ENCODE results near the gene MDFIC2. TPM values are rescaled to one million over a fixed set of nuclear protein-coding genes. Genes with fewer than 3 reads are reported as not detected.
"Not testable (repeated sequence)": the region's sequence is repeated elsewhere in the genome, so short reads cannot be mapped to it uniquely, and the experiment has no call there.

MDFIC2 gene
- total and polyA plus RNA-seq, 7 donors = not detected

DNA sequence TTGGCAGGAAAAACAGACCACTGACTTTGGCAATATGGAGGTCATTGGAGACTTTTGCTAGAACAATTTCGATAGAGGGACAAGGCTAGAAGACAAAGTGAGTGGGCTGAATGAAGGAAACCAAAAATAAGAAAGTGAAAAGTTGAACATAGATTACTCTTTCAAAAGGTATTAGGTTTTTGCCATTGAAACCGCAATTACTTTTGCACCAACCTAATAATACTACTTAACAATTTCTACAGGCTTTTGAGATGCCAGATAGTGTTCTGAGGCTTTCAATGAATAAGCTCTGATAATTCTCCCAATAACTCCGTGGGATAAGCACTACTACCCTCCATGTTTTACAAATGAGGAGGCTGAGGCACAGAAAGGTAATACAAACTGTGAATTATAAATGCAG lies 85.0 kb downstream of the MDFIC2 start:
- no peaks in the 10 kb centered on the region for H3K27me3 ChIP-seq
- no peak overlapping the region for H3K4me3 ChIP-seq
- H3K4me1 ChIP-seq = no peaks in the 10 kb centered on the region
- no peak overlapping the region for H3K27ac ChIP-seq
- H3K9me3 ChIP-seq = no peaks in the 10 kb centered on the region
- H3K36me3 ChIP-seq = no peaks in the 10 kb centered on the region
- no peak for DNase-seq
- 68 to 82% methylated on average over 3 of the region's 3 CpGs for WGBS, 2 donors
- intact Hi-C loops (cut with DNase I) = no loop called here
- TF ChIP-seq POLR2A (IDR thresholded peaks at IDR 0.05) = no peak
- TF ChIP-seq EP300 (IDR thresholded peaks at IDR 0.05) = no peak
- TF ChIP-seq, protein P1, sequence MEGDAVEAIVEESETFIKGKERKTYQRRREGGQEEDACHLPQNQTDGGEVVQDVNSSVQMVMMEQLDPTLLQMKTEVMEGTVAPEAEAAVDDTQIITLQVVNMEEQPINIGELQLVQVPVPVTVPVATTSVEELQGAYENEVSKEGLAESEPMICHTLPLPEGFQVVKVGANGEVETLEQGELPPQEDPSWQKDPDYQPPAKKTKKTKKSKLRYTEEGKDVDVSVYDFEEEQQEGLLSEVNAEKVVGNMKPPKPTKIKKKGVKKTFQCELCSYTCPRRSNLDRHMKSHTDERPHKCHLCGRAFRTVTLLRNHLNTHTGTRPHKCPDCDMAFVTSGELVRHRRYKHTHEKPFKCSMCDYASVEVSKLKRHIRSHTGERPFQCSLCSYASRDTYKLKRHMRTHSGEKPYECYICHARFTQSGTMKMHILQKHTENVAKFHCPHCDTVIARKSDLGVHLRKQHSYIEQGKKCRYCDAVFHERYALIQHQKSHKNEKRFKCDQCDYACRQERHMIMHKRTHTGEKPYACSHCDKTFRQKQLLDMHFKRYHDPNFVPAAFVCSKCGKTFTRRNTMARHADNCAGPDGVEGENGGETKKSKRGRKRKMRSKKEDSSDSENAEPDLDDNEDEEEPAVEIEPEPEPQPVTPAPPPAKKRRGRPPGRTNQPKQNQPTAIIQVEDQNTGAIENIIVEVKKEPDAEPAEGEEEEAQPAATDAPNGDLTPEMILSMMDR (IDR thresholded peaks at IDR 0.05) = no peak
- TF ChIP-seq POLR2AphosphoS5 (IDR thresholded peaks at IDR 0.05) = no peak

DNA sequence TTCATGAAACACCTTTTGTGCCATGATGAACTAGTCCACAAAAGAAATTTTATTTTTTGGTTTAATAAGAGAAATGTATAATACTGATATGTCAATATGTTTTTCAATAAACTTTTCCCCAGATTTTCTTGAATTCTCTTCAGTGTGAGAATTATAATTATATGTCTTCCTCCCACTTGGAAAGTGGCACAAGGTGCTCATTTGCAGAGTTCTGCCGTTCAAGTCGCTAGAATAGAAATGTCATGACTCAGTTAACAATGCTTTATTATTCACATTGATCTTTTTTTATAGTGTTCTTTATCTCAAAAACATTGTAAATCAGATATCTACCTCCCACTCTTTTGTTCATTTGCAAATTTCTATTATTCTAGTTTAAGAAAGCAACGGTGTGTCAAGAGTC lies 87.3 kb downstream of the MDFIC2 start:
- intact Hi-C loops (cut with DNase I) = no loop called here
- no peaks in the 10 kb centered on the region for H3K9me3 ChIP-seq
- 49 to 63% methylated on average over 3 of the region's 3 CpGs for WGBS, 2 donors

DNA sequence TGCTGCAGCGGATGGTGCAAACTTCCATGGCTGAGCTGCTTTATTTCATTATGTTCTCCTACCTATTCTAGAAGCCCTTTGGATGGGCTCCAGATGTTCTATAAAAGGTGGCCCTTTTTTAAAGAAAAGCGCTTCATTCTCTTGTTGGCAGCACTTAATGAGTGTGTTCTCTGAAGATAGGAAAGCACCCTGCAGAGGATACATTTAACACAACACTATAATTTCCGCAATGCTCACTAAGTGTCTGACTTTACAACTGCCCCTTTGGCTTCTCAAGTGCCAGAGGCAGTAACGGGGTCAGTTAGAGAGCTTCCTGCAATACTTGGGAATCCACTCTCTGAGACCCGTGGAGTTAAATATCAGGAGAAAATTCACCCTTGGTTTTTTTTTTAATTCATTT lies 88.1 kb downstream of the MDFIC2 start:
- TF ChIP-seq POLR2A (IDR thresholded peaks at IDR 0.05) = no peak

More for the DNA sequence above, 87.3 kb downstream of the MDFIC2 start:
- H3K36me3 ChIP-seq = no peaks in the 10 kb centered on the region
- H3K27me3 ChIP-seq = no peaks in the 10 kb centered on the region
- TF ChIP-seq POLR2AphosphoS5 (IDR thresholded peaks at IDR 0.05) (no peak), EP300 (IDR thresholded peaks at IDR 0.05) (no peak), POLR2A (IDR thresholded peaks at IDR 0.05) (no peak)
- TF ChIP-seq, protein P1 (IDR thresholded peaks at IDR 0.05) = no peak
- H3K27ac ChIP-seq = no peak overlapping the region
- DNase-seq = no peak
- no peaks in the 10 kb centered on the region for H3K4me1 ChIP-seq
- no peak overlapping the region for H3K4me3 ChIP-seq

DNA sequence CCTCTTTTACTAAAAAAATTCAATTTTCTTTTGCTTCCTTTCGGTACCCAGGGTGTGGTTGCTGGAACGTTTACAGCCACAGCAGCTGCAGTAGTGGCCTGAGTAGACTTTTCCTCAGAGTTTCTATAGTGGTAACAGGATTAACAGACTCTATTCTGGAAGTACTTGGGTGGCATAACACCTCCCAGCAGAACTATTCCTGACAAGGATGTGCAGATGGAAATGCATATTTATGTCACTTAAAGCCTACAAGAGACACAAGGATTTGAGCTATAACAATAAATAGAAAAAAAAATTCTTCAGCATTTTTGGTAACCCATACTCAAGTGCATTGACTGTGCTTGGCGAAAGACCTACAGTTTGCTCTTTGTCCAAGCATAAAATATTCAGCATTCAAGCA lies 94.0 kb downstream of the MDFIC2 start:
- intact Hi-C loops (cut with DNase I) = no loop called here
- Histone ChIP-seq H3K27me3 (no peaks in the 10 kb centered on the region), H3K36me3 (no peaks in the 10 kb centered on the region), H3K4me1 (no peaks in the 10 kb centered on the region), H3K27ac (no peak overlapping the region), H3K9me3 (no peaks in the 10 kb centered on the region), H3K4me3 (no peak overlapping the region)
- TF ChIP-seq POLR2A (IDR thresholded peaks at IDR 0.05) (no peak), EP300 (IDR thresholded peaks at IDR 0.05) (no peak), POLR2AphosphoS5 (IDR thresholded peaks at IDR 0.05) (no peak)
- TF ChIP-seq, protein P1 (IDR thresholded peaks at IDR 0.05) = no peak
- DNase-seq = no peak
- 42 to 67% methylated on average over 3 of the region's 3 CpGs for WGBS, 2 donors

More for the DNA sequence above, 88.1 kb downstream of the MDFIC2 start:
- H3K27ac ChIP-seq = no peak overlapping the region
- no peaks in the 10 kb centered on the region for H3K27me3 ChIP-seq
- H3K9me3 ChIP-seq = no peaks in the 10 kb centered on the region
- H3K4me3 ChIP-seq = no peak overlapping the region
- H3K36me3 ChIP-seq = no peaks in the 10 kb centered on the region
- 68 to 76% methylated on average over 5 of the region's 5 CpGs for WGBS, 2 donors
- DNase-seq = no peak
- intact Hi-C loops (cut with DNase I) = no loop called here
- H3K4me1 ChIP-seq = no peaks in the 10 kb centered on the region

DNA sequence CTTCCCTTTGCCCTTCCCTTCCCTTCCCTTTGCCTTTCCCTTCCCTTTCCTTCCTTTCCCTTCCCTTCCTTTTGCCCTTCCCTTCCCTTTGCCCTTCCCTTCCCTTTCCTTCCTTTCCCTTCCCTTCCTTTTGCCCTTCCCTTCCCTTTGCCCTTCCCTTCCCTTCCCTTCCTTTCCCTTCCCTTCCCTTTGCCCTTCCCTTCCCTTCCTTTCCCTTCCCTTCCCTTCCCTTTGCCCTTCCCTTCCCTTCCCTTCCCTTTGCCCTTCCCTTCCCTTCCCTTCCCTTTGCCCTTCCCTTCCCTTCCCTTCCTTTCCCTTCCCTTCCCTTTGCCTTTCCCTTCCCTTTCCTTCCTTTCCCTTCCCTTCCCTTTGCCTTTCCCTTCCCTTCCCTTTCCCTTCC lies 101.2 kb downstream of the MDFIC2 start:
- DNase-seq; H3K27ac ChIP-seq; H3K9me3 ChIP-seq; H3K4me1 ChIP-seq; H3K4me3 ChIP-seq; H3K27me3 ChIP-seq; intact Hi-C loops (cut with DNase I); H3K36me3 ChIP-seq: not testable (repeated sequence)

DNA sequence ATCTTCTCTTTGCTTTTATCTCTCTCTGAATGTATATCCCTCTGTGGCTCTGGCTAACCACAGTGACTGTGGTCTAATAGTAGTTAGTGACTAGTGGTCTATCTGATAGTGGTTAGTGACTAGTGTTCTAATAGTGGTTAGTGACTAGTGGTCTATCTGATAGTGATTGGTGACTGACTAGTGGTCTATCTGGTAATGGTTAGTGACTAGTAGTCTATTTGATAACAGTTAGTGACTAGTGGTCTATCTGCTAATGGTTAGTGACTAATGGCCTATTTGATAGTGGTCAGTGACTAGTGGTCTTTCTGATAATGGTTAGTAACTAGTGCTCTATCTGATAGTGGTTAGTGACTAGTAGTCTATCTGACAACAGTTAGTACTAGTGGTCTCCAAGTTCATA lies 110.5 kb downstream of the MDFIC2 start:
- no peak for TF ChIP-seq EP300 (IDR thresholded peaks at IDR 0.05)
- TF ChIP-seq, protein P1 (IDR thresholded peaks at IDR 0.05) = no peak
- TF ChIP-seq POLR2A (IDR thresholded peaks at IDR 0.05) = no peak
- no peak for TF ChIP-seq POLR2AphosphoS5 (IDR thresholded peaks at IDR 0.05)
- Histone ChIP-seq H3K27ac (no peak overlapping the region), H3K4me1 (no peaks in the 10 kb centered on the region)

More for the DNA sequence above, 110.5 kb downstream of the MDFIC2 start:
- intact Hi-C loops (cut with DNase I) = no loop called here
- H3K27me3 ChIP-seq = no peaks in the 10 kb centered on the region
- no peaks in the 10 kb centered on the region for H3K36me3 ChIP-seq
- no peak for DNase-seq
- no peak overlapping the region for H3K4me3 ChIP-seq
- no peaks in the 10 kb centered on the region for H3K9me3 ChIP-seq
